ENCODE measurements around the gene SLC44A4. TPM values are rescaled to one million over a fixed set of nuclear protein-coding genes. Genes with fewer than 3 reads are reported as not detected.

The SLC44A4 gene
- total RNA-seq, 1 experiment from 2014 or later: 3.5 TPM

DNA sequence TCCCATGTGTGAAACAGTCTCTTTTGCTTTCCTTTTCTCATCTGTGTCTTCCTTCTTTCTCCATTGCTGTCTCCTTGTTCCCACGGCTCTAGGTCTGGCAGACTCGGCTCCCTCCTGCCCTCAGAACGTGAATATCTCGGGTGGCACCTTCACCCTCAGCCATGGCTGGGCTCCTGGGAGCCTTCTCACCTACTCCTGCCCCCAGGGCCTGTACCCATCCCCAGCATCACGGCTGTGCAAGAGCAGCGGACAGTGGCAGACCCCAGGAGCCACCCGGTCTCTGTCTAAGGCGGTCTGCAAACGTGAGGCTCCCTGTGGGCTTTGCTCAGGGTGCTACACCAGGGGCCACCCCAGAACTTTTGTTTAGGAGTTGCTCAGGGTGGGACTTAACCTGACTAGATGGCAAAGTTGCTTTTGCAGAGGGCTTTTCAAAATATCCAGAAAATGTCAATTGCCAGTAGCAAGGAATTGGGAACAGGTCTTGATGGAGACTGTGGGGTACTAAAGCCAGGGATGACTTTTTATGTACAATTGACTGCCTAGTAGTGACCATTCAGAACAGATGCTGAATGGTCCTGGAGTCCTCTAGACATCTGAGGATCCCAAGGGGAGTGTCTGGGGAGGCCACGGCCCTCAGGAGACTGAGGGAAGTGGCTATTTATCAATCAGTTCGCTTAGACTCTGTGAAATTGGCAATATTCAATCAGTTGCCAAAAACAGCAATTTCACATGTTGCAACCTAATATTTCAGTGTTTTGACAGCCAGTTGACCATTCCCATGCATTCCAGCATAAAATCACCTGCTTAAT is 49.3 kb upstream of the SLC44A4 start:
- no peaks in the 10 kb centered on the region for H4K20me1 ChIP-seq (ENCODE audit: low read length)
- BruUV-seq (replicated peaks): no TSS peak
- no peak overlapping the region for H3K4me2 ChIP-seq (ENCODE audit: low read length)
- no peaks in the 10 kb centered on the region for H3K79me2 ChIP-seq (ENCODE audit: low read length)
- H3K9me2 ChIP-seq (replicated peaks; ENCODE audit: low read length): no peaks in the 10 kb centered on the region
- no peak overlapping the region for H3K4me3 ChIP-seq (ENCODE audit: low read length)
- ChIA-PET POLR2A (ENCODE audit: unreplicated experiment) (no interaction called here), CTCF (no interaction called here)
- H3K27me3 ChIP-seq (ENCODE audit: low read length): no peaks in the 10 kb centered on the region
- TF ChIP-seq EZH2 (IDR thresholded peaks at IDR 0.05; ENCODE audit: low read length, unreplicated experiment): no peak
- TF ChIP-seq, protein P1, sequence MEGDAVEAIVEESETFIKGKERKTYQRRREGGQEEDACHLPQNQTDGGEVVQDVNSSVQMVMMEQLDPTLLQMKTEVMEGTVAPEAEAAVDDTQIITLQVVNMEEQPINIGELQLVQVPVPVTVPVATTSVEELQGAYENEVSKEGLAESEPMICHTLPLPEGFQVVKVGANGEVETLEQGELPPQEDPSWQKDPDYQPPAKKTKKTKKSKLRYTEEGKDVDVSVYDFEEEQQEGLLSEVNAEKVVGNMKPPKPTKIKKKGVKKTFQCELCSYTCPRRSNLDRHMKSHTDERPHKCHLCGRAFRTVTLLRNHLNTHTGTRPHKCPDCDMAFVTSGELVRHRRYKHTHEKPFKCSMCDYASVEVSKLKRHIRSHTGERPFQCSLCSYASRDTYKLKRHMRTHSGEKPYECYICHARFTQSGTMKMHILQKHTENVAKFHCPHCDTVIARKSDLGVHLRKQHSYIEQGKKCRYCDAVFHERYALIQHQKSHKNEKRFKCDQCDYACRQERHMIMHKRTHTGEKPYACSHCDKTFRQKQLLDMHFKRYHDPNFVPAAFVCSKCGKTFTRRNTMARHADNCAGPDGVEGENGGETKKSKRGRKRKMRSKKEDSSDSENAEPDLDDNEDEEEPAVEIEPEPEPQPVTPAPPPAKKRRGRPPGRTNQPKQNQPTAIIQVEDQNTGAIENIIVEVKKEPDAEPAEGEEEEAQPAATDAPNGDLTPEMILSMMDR (conservative IDR thresholded peaks at IDR 0.05; ENCODE audit: low read depth, low read length): no peak
- no peak for TF ChIP-seq EZH2phosphoT487 (IDR thresholded peaks at IDR 0.05; ENCODE audit: borderline replicate concordance, low read length)
- ATAC-seq (no peak), DNase-seq (no peak)
- no peak overlapping the region for H2AFZ ChIP-seq (ENCODE audit: low read length)
- H3K9me3 ChIP-seq (ENCODE audit: low read length): no peaks in the 10 kb centered on the region
- no peaks in the 10 kb centered on the region for H3K4me1 ChIP-seq (ENCODE audit: insufficient read depth, low read length)
- no peaks in the 10 kb centered on the region for H3F3A ChIP-seq (ENCODE audit: low read length, unreplicated experiment)
- no peak overlapping the region for H3K27ac ChIP-seq (ENCODE audit: low read length)
- no peaks in the 10 kb centered on the region for H3K36me3 ChIP-seq (ENCODE audit: low read depth, low read length)
- H3K9ac ChIP-seq (ENCODE audit: low read length): no peak overlapping the region
- intact Hi-C loops (cut with micrococcal nuclease): no loop called here

DNA sequence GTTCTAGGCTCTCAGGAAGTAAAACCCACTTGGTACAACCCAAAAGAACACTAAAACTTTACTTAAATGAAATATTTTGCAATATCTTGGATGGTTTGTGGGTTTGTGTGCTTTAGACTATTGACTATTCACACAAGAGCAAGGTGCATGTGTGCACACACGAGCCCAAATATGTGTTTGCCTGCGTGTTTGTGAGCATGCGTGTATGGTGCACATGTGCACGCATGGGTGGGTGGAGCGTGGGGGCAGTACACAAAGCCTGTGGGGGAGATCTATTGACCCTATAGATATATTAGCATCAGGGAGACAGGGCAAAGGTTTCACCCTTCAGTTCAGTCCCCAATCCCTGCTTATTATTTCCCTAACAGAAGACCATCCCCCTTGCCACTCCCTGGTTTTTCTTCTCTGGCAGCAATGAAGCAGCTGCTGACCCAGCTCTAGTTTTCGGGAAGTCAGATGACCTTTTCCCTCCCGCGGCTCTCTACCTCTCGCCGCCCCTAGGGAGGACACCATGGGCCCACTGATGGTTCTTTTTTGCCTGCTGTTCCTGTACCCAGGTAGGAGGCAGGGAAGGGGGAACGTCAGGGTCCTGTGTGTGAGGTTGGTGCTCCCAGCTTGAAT is 48.6 kb upstream of the SLC44A4 start, which contains the start of gene C2:
TSS of gene C2 (plus strand) at position 476 of the 621 bp plus-strand sequence. CDS start at position 512, 36 bp downstream.
- no peak within 1 kb of the TSS for H3K4me2 ChIP-seq (ENCODE audit: low read length)

More for the DNA sequence above, 48.6 kb upstream of the SLC44A4 start, which contains the start of gene C2:
- Histone ChIP-seq H3K4me1 (ENCODE audit: insufficient read depth, low read length) (no peaks in the 10 kb centered on the region), H3K27ac (ENCODE audit: low read length) (no peak within 1 kb of the TSS), H3K9ac (ENCODE audit: low read length) (no peak within 1 kb of the TSS), H3K4me3 (ENCODE audit: low read length) (no peak within 1 kb of the TSS), H3F3A (ENCODE audit: low read length, unreplicated experiment) (no peaks in the 10 kb centered on the region), H3K9me2 (replicated peaks; ENCODE audit: low read length) (no peaks in the 10 kb centered on the region), H2AFZ (ENCODE audit: low read length) (no peak within 1 kb of the TSS), H3K9me3 (ENCODE audit: low read length) (no peaks in the 10 kb centered on the region), H3K27me3 (ENCODE audit: low read length) (no peaks in the 10 kb centered on the region), H4K20me1 (ENCODE audit: low read length) (no peaks in the 10 kb centered on the region), H3K79me2 (ENCODE audit: low read length) (no peaks in the 10 kb centered on the region), H3K36me3 (ENCODE audit: low read depth, low read length) (no peaks in the 10 kb centered on the region)
- TF ChIP-seq EZH2phosphoT487 (IDR thresholded peaks at IDR 0.05; ENCODE audit: borderline replicate concordance, low read length) (no peak), EZH2 (IDR thresholded peaks at IDR 0.05; ENCODE audit: low read length, unreplicated experiment) (no peak)
- TF ChIP-seq, protein P1 (conservative IDR thresholded peaks at IDR 0.05; ENCODE audit: low read depth, low read length): no peak
- no peak for ATAC-seq
- intact Hi-C loops (cut with micrococcal nuclease): no loop called here
- POLR2A ChIA-PET (ENCODE audit: unreplicated experiment): no interaction called here
- DNase-seq: no peak
- no TSS peak for BruUV-seq (replicated peaks)
- CTCF ChIA-PET: no interaction called here
